ENCODE results near the gene ZNF343. TPM values are rescaled to one million over a fixed set of nuclear protein-coding genes. Genes with fewer than 3 reads are reported as not detected.

The ZNF343 gene
- total RNA-seq, 1 donor from 2014 or later = 7.6 TPM

Other genes with a start within 250 kb of the ZNF343 start
- 1,379 TPM for gene TGM3, start 212.9 kb downstream of the ZNF343 start, total RNA-seq
- gene TGM6, start 128.0 kb downstream of the ZNF343 start, total RNA-seq = not detected
- 177 TPM for gene SNRPB, start 38.1 kb downstream of the ZNF343 start, total RNA-seq
- not detected for gene TMC2, start 27.7 kb upstream of the ZNF343 start, total RNA-seq
- 119 TPM for gene NOP56, start 143.7 kb upstream of the ZNF343 start, total RNA-seq
- 60.7 TPM for gene IDH3B, start 155.3 kb upstream of the ZNF343 start, total RNA-seq
- gene EBF4, start 183.9 kb upstream of the ZNF343 start, total RNA-seq = 1.7 TPM

Data from esophagus mucosa (tissue), 1 donor.